HL-60 (cell line): Measurements from ENCODE around the gene DGLUCY.
"Not testable (repeated sequence)": the region's sequence is repeated elsewhere in the genome, so short reads cannot be mapped to it uniquely, and the experiment has no call there.

ENCODE experiments used
- DNase-seq, 2 experiments: peaks; one replicate each; pipeline ENCODE4 v3.0.0-alpha.2; 2010 to 2020; ENCODE audit warnings: low read depth in 1 of 2, low spot score in 1 of 2
- H3K27ac ChIP-seq: fragments of 250-450 bp; sonication (Bioruptor Pico); replicated peaks from 2 replicates; pipeline ENCODE4 v1.5.1; 2020; ENCODE audit warnings: mild to moderate bottlenecking, moderate library complexity
- H3K27me3 ChIP-seq: fragments of 250-450 bp; sonication (Bioruptor Pico); 2 replicates; pipeline ENCODE4 v1.5.1; 2021; ENCODE audit warnings: mild to moderate bottlenecking, moderate library complexity; ENCODE audit not compliant: insufficient read depth, poor library complexity, severe bottlenecking
- H3K4me3 ChIP-seq: replicated peaks from 2 replicates; pipeline ENCODE4 v1.5.1; 2011; ENCODE audit warnings: mild to moderate bottlenecking, control low read depth, low read length; ENCODE audit not compliant: insufficient read depth
- CTCF ChIP-seq: IDR thresholded peaks from one replicate; pipeline ENCODE4 v1.5.1; 2011; ENCODE audit warnings: low read length, control low read depth, inconsistent platforms; ENCODE audit not compliant: insufficient read depth
- GABPA ChIP-seq: IDR thresholded peaks from 2 replicates; pipeline ENCODE4 v1.6.1; 2012; ENCODE audit warnings: low read depth
- POLR2AphosphoS5 ChIP-seq: IDR thresholded peaks from 2 replicates; pipeline ENCODE4 v1.6.1; 2012; ENCODE audit warnings: low read depth
- SPI1 ChIP-seq: IDR thresholded peaks from 2 replicates; pipeline ENCODE4 v1.6.1; 2012; ENCODE audit warnings: low read depth, mild to moderate bottlenecking, borderline replicate concordance
- TF ChIP-seq, protein P1 (sequence below): IDR thresholded peaks from 2 replicates; pipeline ENCODE4 v1.6.1; 2012; ENCODE audit warnings: low read depth; ENCODE audit not compliant: insufficient replicate concordance

DGLUCY gene

GRCh38 chr14:91264151-91265150 is 150.6 kb downstream of the DGLUCY start:
- H3K4me3 ChIP-seq, result no peak overlapping the region
- no peak for TF ChIP-seq CTCF
- TF ChIP-seq, protein P1, sequence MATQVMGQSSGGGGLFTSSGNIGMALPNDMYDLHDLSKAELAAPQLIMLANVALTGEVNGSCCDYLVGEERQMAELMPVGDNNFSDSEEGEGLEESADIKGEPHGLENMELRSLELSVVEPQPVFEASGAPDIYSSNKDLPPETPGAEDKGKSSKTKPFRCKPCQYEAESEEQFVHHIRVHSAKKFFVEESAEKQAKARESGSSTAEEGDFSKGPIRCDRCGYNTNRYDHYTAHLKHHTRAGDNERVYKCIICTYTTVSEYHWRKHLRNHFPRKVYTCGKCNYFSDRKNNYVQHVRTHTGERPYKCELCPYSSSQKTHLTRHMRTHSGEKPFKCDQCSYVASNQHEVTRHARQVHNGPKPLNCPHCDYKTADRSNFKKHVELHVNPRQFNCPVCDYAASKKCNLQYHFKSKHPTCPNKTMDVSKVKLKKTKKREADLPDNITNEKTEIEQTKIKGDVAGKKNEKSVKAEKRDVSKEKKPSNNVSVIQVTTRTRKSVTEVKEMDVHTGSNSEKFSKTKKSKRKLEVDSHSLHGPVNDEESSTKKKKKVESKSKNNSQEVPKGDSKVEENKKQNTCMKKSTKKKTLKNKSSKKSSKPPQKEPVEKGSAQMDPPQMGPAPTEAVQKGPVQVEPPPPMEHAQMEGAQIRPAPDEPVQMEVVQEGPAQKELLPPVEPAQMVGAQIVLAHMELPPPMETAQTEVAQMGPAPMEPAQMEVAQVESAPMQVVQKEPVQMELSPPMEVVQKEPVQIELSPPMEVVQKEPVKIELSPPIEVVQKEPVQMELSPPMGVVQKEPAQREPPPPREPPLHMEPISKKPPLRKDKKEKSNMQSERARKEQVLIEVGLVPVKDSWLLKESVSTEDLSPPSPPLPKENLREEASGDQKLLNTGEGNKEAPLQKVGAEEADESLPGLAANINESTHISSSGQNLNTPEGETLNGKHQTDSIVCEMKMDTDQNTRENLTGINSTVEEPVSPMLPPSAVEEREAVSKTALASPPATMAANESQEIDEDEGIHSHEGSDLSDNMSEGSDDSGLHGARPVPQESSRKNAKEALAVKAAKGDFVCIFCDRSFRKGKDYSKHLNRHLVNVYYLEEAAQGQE, result no peak
- no peak for TF ChIP-seq SPI1
- TF ChIP-seq POLR2AphosphoS5, result no peak
- no peak for TF ChIP-seq GABPA
- DNase-seq, result no peak
- H3K27ac ChIP-seq, result no peak overlapping the region
- peaks cover 9% of the 10 kb centered on the region for H3K27me3 ChIP-seq

GRCh38 chr14:91265404-91265803 is 151.5 kb downstream of the DGLUCY start:
- no peak for TF ChIP-seq CTCF
- no peak for TF ChIP-seq SPI1
- TF ChIP-seq, protein P1, result no peak
- TF ChIP-seq POLR2AphosphoS5, result no peak
- TF ChIP-seq GABPA, result no peak
- DNase-seq, result no peak
- Histone ChIP-seq H3K4me3 (no peak overlapping the region), H3K27ac (no peak overlapping the region), H3K27me3 (peaks cover 9% of the 10 kb centered on the region)

- not testable (repeated sequence) for DNase-seq, H3K27ac ChIP-seq, H3K4me3 ChIP-seq, H3K27me3 ChIP-seq
These were observed 152.4 kb downstream of the DGLUCY start for GRCh38 chr14:91266276-91266675.

- Histone ChIP-seq H3K27me3 (peaks cover 9% of the 10 kb centered on the region), H3K27ac (no peak overlapping the region)
- TF ChIP-seq, protein P1, result no peak
- TF ChIP-seq SPI1, result no peak
- no peak for TF ChIP-seq CTCF
- no peak for TF ChIP-seq POLR2AphosphoS5
These were observed 154.1 kb downstream of the DGLUCY start for GRCh38 chr14:91267965-91268437.

More at GRCh38 chr14:91267965-91268437, 154.1 kb downstream of the DGLUCY start:
- no peak overlapping the region for H3K4me3 ChIP-seq
- no peak for DNase-seq
